HepG2 (cell line): ENCODE data around the gene SSU72. TPM values are rescaled to one million over a fixed set of nuclear protein-coding genes. Genes with fewer than 3 reads are reported as not detected.

Source experiments
- ATAC-seq: fragments of 200-7000 bp; cut with Tn5 transposase; 3 replicates; pipeline ENCODE4 v1.9.1; 2020; ENCODE audit warnings: mild to moderate bottlenecking, moderate library complexity
- BruUV-seq: library from RNA; stranded (reverse); fragments of 400-500 nt; replicated peaks from 2 replicates; lab custom pipeline; 2021; lab: Mats Ljungman, UMichigan
- CTCF ChIA-PET: fragments of 300-600 bp; formaldehyde crosslinking; extraction: SDS; loops from one replicate; lab custom pipeline; 2021; ENCODE audit warnings: low total read pairs, inconsistent platforms, low intra/inter-chr PET ratio; lab: Yijun Ruan, JAX
- POLR2A ChIA-PET: fragments of 350-600 bp; sonication (Branson Sonifier 250); formaldehyde crosslinking; loops from one replicate; lab custom pipeline; 2020; ENCODE audit warnings: antibody characterized with exemption, inconsistent platforms; lab: Yijun Ruan, JAX
- DNase-seq: peaks from one replicate; pipeline ENCODE4 v3.0.0-alpha.2; 2015; ENCODE audit warnings: low spot score
- FAIRE-seq: peaks from 3 replicates; lab custom pipeline; 2011; peaks lifted over from hg19 to GRCh38; lab: Jason Lieb, UNC
- H2AFZ ChIP-seq: one replicate; pipeline ENCODE4 v1.6.1; 2011; ENCODE audit warnings: low read length, inconsistent platforms
- H3K27ac ChIP-seq: fragments of 300-600 bp; 3 replicates; pipeline ENCODE4 v1.8.0; 2011; ENCODE audit warnings: mixed run types, mild to moderate bottlenecking, mixed read lengths, low read length, inconsistent platforms; ENCODE audit not compliant: insufficient read depth; ENCODE audit errors: extremely low read length
- H3K27me3 ChIP-seq, 2 experiments: fragments of 200-600 bp in 1 of 2; 2 replicates in 1 of 2; 3 replicates in 1 of 2; pipeline versions ENCODE4 v1.6.0 to v1.8.0; 2011; ENCODE audit warnings: low read length in 2 of 2, mild to moderate bottlenecking in 2 of 2, moderate library complexity in 2 of 2, inconsistent platforms in 1 of 2; ENCODE audit not compliant: insufficient read depth in 2 of 2, control insufficient read depth in 1 of 2
- H3K36me3 ChIP-seq, 2 experiments: fragments of 200-600 bp in 1 of 2; replicated peaks in 1 of 2; 2 replicates in 1 of 2; 3 replicates in 1 of 2; pipeline versions ENCODE4 v1.5.1 to v1.8.0; 2011; ENCODE audit warnings: low read length in 2 of 2, inconsistent platforms in 1 of 2; ENCODE audit not compliant: insufficient read depth in 2 of 2, control insufficient read depth in 1 of 2
- H3K4me1 ChIP-seq: 2 replicates; pipeline ENCODE4 v1.5.1; 2012; ENCODE audit warnings: low read length, inconsistent platforms; ENCODE audit not compliant: insufficient read depth
- H3K4me2 ChIP-seq: 2 replicates; pipeline ENCODE4 v1.6.0; 2011; ENCODE audit warnings: low read depth, low read length, inconsistent platforms
- H3K4me3 ChIP-seq, 3 experiments: fragments of 200-600 bp in 1 of 3; sonication (generic), shearing (Covaris generic) in 1 of 3; replicated peaks in 1 of 3; 2 replicates each; pipeline ENCODE4 v1.5.1; 2011 to 2016; ENCODE audit warnings: low read length in 3 of 3, inconsistent platforms in 2 of 3, low read depth in 2 of 3, mild to moderate bottlenecking in 2 of 3, control low read depth in 1 of 3, mixed read lengths in 1 of 3; ENCODE audit not compliant: insufficient read depth in 1 of 3
- H3K79me2 ChIP-seq: one replicate; pipeline ENCODE4 v1.6.1; 2011; ENCODE audit warnings: low read length, inconsistent platforms; ENCODE audit not compliant: insufficient read depth
- H3K9ac ChIP-seq: 2 replicates; pipeline ENCODE4 v1.6.0; 2011; ENCODE audit warnings: mild to moderate bottlenecking, low read depth, low read length, inconsistent platforms; ENCODE audit not compliant: insufficient read depth
- H3K9me3 ChIP-seq: 2 replicates; pipeline ENCODE4 v1.5.1; 2012; ENCODE audit warnings: mild to moderate bottlenecking, low read length
- H4K20me1 ChIP-seq: 2 replicates; pipeline ENCODE4 v1.6.0; 2011; ENCODE audit warnings: inconsistent platforms, mild to moderate bottlenecking, low read length, moderate library complexity; ENCODE audit not compliant: insufficient read depth
- ADNP ChIP-seq: sonication (generic); formaldehyde crosslinking; IDR thresholded peaks from 2 replicates; pipeline ENCODE4 v1.4.0; 2020; ENCODE audit warnings: missing genetic modification reagents
- HDAC2 ChIP-seq: sonication (generic); formaldehyde crosslinking; IDR thresholded peaks from 2 replicates; pipeline ENCODE4 v1.4.0; 2020; ENCODE audit warnings: missing genetic modification reagents
- KLF12 ChIP-seq: sonication (generic); formaldehyde crosslinking; IDR thresholded peaks from 2 replicates; pipeline ENCODE4 v1.4.0; 2020; ENCODE audit warnings: missing genetic modification reagents, borderline replicate concordance
- MAFG ChIP-seq: sonication (generic); formaldehyde crosslinking; IDR thresholded peaks from 2 replicates; pipeline ENCODE4 v1.5.1; 2020; ENCODE audit warnings: mild to moderate bottlenecking, missing genetic modification reagents
- XRCC5 ChIP-seq: fragments of 200-400 bp; formaldehyde crosslinking; optimal IDR thresholded peaks from 2 replicates; pipeline ENCODE3; 2017; ENCODE audit warnings: mild to moderate bottlenecking, low read length
- ZC3H4 ChIP-seq: sonication (generic); formaldehyde crosslinking; IDR thresholded peaks from 2 replicates; pipeline ENCODE4 v1.4.0; 2020; ENCODE audit warnings: missing genetic modification reagents, borderline replicate concordance
- ZNF264 ChIP-seq: sonication (generic); formaldehyde crosslinking; IDR thresholded peaks from 2 replicates; pipeline ENCODE4 v1.4.0; 2020; ENCODE audit warnings: missing genetic modification reagents
- ZNF44 ChIP-seq: sonication (generic); formaldehyde crosslinking; IDR thresholded peaks from 2 replicates; pipeline ENCODE4 v1.5.1; 2020; ENCODE audit warnings: mild to moderate bottlenecking, missing genetic modification reagents
- ZNF550 ChIP-seq: sonication (generic); formaldehyde crosslinking; IDR thresholded peaks from 2 replicates; pipeline ENCODE4 v1.4.0; 2020; ENCODE audit warnings: mild to moderate bottlenecking, missing genetic modification reagents, borderline replicate concordance
- ZNF777 ChIP-seq: sonication (generic); formaldehyde crosslinking; IDR thresholded peaks from 2 replicates; pipeline ENCODE4 v1.4.0; 2020; ENCODE audit warnings: missing genetic modification reagents
- ZSCAN12 ChIP-seq: sonication (generic); formaldehyde crosslinking; IDR thresholded peaks from 2 replicates; pipeline ENCODE4 v1.9.0; 2021; ENCODE audit warnings: mild to moderate bottlenecking, missing genetic modification reagents
- WGBS: methylation state at CpG from one replicate; pipeline ENCODE4 v1.1.6; 2017; ENCODE audit warnings: low lambda C conversion rate; 5-methylcytosine and 5-hydroxymethylcytosine counted together
- in situ Hi-C: cut with HindIII; loops from 2 replicates; pipeline ENCODE4 v1.10.0; 2017; ENCODE audit warnings: low pct_unique_long_range_greater_than_20kb; ENCODE audit not compliant: extremely low pct_ligation_motif_present
- intact Hi-C: fragments of 100-400 bp; cut with micrococcal nuclease; formaldehyde crosslinking; loops from one replicate; pipeline ENCODE4 v1.10.0; 2022; ENCODE audit not compliant: unreplicated experiment
- polyA plus RNA-seq, 8 experiments: library from polyadenylated mRNA; depleted of rRNA in 3 of 8; stranded (reverse) in 7 of 8; unstranded in 1 of 8; fragments of >200 nt; fragmentation: Illumina TruSeq in 4 of 8; extraction: Trizol in 4 of 8; gene quantifications; 2 replicates each; pipeline versions ENCODE4 v1.2.1 to v1.2.3, GENCODE V29; 2011 to 2016; ENCODE audit warnings: low read depth in 4 of 8, missing spikeins in 1 of 8, mixed read lengths in 1 of 8; ENCODE audit not compliant: insufficient read depth in 1 of 8
- total RNA-seq, 5 experiments: library from RNA; depleted of rRNA; stranded (reverse); fragments of >200 nt; fragmentation: Illumina TruSeq; extraction: Trizol; gene quantifications; 2 replicates each; pipeline ENCODE4 v1.2.3, GENCODE V29; 2016; ENCODE audit warnings: low read depth in 1 of 5
- TF ChIP-seq, protein P1 (sequence below): sonication (generic); formaldehyde crosslinking; conservative IDR thresholded peaks from 2 replicates; pipeline ENCODE4 v1.8.0; 2022; ENCODE audit warnings: missing genetic modification reagents
- TF ChIP-seq, protein P2 (sequence below): sonication (generic); formaldehyde crosslinking; IDR thresholded peaks from 2 replicates; pipeline ENCODE4 v1.4.0; 2020; ENCODE audit warnings: missing genetic modification reagents
- TF ChIP-seq, protein P3 (sequence below): sonication (generic); formaldehyde crosslinking; IDR thresholded peaks from 2 replicates; pipeline ENCODE4 v1.4.0; 2020; ENCODE audit warnings: missing genetic modification reagents

Gene SSU72
- total and polyA plus RNA-seq, 2 of the 13 experiments (the other 11 are each of a cell fraction or from before 2014, with no cell fraction given): 42.8 to 67.1 TPM

DNA sequence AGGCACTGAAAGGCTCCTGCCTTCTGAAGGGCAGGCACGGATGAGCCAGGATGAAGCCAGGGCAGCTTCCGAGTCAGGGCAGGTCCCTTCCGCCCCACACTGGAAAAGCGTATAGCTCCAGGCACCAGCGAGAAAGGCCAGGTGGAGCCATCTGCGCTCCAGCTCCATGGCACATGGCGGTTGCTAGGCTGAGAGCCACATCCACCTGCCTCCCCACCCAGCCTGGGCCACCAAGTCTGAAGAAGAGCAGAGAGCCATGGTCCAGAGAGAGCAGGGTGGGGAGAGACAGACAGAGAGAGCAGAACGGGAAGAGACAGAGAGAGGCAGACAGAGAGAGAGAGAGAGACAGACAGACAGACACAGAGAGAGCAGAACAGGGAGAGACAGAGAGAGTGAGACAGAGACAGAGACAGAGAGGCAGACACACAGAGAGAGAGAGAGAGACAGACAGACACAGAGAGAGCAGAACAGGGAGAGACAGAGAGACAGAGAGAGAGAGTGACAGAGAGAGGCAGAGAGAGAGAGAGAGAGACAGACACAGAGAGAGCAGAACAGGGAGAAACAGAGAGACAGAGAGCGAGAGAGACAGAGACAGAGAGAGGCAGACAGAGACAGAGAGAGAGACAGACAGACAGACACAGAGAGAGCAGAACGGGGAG is 20.1 kb upstream of the SSU72 start:
- H4K20me1 ChIP-seq: no peaks in the 10 kb centered on the region
- peaks cover 20% of the 10 kb centered on the region for H3K4me1 ChIP-seq
- H3K9ac ChIP-seq: no peak overlapping the region
- H3K36me3 ChIP-seq: no peaks in the 10 kb centered on the region
- no peak for FAIRE-seq
- no peak overlapping the region for H3K27ac ChIP-seq
- BruUV-seq: no TSS peak
- whole genome bisulfite sequencing: 43% methylated on average over 7 of the region's 10 CpGs
- peaks cover 10 to 32% of the 10 kb centered on the region in 2 experiments; a peak in 4 of 5 replicates for H3K27me3 ChIP-seq
- H3K9me3 ChIP-seq: no peaks in the 10 kb centered on the region
- H3K79me2 ChIP-seq: no peaks in the 10 kb centered on the region
- H2AFZ ChIP-seq: no peak overlapping the region
- POLR2A ChIA-PET: no interaction called here
- intact Hi-C loops: no loop called here
- DNase-seq: no peak
- peak; percentile 16 for ATAC-seq
- in situ Hi-C loops: no loop called here
- H3K4me2 ChIP-seq: no peak overlapping the region
- CTCF ChIA-PET: no interaction called here
- no peak overlapping the region for H3K4me3 ChIP-seq
- TF ChIP-seq XRCC5 (no peak), ZC3H4 (CRISPR knock-in tag) (no peak), ZNF550 (no peak), ZNF777 (CRISPR knock-in tag) (no peak), HDAC2 (no peak), MAFG (CRISPR knock-in tag) (no peak), ZSCAN12 (CRISPR knock-in tag) (no peak), KLF12 (CRISPR knock-in tag) (no peak), ZNF44 (no peak), ADNP (CRISPR knock-in tag) (no peak), ZNF264 (no peak)
- TF ChIP-seq, protein P1, sequence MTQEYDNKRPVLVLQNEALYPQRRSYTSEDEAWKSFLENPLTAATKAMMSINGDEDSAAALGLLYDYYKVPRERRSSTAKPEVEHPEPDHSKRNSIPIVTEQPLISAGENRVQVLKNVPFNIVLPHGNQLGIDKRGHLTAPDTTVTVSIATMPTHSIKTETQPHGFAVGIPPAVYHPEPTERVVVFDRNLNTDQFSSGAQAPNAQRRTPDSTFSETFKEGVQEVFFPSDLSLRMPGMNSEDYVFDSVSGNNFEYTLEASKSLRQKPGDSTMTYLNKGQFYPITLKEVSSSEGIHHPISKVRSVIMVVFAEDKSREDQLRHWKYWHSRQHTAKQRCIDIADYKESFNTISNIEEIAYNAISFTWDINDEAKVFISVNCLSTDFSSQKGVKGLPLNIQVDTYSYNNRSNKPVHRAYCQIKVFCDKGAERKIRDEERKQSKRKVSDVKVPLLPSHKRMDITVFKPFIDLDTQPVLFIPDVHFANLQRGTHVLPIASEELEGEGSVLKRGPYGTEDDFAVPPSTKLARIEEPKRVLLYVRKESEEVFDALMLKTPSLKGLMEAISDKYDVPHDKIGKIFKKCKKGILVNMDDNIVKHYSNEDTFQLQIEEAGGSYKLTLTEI (CRISPR knock-in tag): no peak
- TF ChIP-seq, protein P2, sequence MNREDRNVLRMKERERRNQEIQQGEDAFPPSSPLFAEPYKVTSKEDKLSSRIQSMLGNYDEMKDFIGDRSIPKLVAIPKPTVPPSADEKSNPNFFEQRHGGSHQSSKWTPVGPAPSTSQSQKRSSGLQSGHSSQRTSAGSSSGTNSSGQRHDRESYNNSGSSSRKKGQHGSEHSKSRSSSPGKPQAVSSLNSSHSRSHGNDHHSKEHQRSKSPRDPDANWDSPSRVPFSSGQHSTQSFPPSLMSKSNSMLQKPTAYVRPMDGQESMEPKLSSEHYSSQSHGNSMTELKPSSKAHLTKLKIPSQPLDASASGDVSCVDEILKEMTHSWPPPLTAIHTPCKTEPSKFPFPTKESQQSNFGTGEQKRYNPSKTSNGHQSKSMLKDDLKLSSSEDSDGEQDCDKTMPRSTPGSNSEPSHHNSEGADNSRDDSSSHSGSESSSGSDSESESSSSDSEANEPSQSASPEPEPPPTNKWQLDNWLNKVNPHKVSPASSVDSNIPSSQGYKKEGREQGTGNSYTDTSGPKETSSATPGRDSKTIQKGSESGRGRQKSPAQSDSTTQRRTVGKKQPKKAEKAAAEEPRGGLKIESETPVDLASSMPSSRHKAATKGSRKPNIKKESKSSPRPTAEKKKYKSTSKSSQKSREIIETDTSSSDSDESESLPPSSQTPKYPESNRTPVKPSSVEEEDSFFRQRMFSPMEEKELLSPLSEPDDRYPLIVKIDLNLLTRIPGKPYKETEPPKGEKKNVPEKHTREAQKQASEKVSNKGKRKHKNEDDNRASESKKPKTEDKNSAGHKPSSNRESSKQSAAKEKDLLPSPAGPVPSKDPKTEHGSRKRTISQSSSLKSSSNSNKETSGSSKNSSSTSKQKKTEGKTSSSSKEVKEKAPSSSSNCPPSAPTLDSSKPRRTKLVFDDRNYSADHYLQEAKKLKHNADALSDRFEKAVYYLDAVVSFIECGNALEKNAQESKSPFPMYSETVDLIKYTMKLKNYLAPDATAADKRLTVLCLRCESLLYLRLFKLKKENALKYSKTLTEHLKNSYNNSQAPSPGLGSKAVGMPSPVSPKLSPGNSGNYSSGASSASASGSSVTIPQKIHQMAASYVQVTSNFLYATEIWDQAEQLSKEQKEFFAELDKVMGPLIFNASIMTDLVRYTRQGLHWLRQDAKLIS: no peak
- TF ChIP-seq, protein P3, sequence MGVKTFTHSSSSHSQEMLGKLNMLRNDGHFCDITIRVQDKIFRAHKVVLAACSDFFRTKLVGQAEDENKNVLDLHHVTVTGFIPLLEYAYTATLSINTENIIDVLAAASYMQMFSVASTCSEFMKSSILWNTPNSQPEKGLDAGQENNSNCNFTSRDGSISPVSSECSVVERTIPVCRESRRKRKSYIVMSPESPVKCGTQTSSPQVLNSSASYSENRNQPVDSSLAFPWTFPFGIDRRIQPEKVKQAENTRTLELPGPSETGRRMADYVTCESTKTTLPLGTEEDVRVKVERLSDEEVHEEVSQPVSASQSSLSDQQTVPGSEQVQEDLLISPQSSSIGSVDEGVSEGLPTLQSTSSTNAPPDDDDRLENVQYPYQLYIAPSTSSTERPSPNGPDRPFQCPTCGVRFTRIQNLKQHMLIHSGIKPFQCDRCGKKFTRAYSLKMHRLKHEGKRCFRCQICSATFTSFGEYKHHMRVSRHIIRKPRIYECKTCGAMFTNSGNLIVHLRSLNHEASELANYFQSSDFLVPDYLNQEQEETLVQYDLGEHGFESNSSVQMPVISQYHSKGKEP (CRISPR knock-in tag): no peak
